Glutamatergic neuron (in vitro differentiated cells): ENCODE measurements around the gene SPI1. TPM values are rescaled to one million over a fixed set of nuclear protein-coding genes. Genes with fewer than 3 reads are reported as not detected.
"Not testable (repeated sequence)": the region's sequence is repeated elsewhere in the genome, so short reads cannot be mapped to it uniquely, and the experiment has no call there.

Source experiments
- DNase-seq: peaks from one replicate; pipeline ENCODE4 v3.0.0; 2022
- H3K27ac Mint-ChIP-seq: one replicate; pipeline ENCODE4 v1.8.0; 2020; ENCODE audit warnings: mild to moderate bottlenecking, mixed read lengths, inconsistent platforms; ENCODE audit not compliant: unreplicated experiment
- H3K27me3 Mint-ChIP-seq: one replicate; pipeline ENCODE4 v1.8.0; 2020; ENCODE audit warnings: mild to moderate bottlenecking, moderate library complexity, mixed read lengths, inconsistent platforms; ENCODE audit not compliant: unreplicated experiment
- H3K36me3 Mint-ChIP-seq: one replicate; pipeline ENCODE4 v1.8.0; 2020; ENCODE audit warnings: mild to moderate bottlenecking, mixed read lengths, inconsistent platforms; ENCODE audit not compliant: unreplicated experiment
- H3K4me1 Mint-ChIP-seq: one replicate; pipeline ENCODE4 v1.8.0; 2020; ENCODE audit warnings: mild to moderate bottlenecking, low read depth, mixed read lengths, inconsistent platforms; ENCODE audit not compliant: unreplicated experiment
- H3K4me3 Mint-ChIP-seq: one replicate; pipeline ENCODE4 v1.8.0; 2020; ENCODE audit warnings: mild to moderate bottlenecking, mixed read lengths, inconsistent platforms; ENCODE audit not compliant: unreplicated experiment
- H3K9me3 Mint-ChIP-seq: one replicate; pipeline ENCODE4 v1.8.0; 2020; ENCODE audit warnings: mild to moderate bottlenecking, moderate library complexity, mixed read lengths, inconsistent platforms; ENCODE audit not compliant: unreplicated experiment
- CTCF ChIP-seq: fragments of 200-600 bp; sonication (generic); IDR thresholded peaks from one replicate; pipeline ENCODE4 v1.5.0; 2021; ENCODE audit not compliant: partially characterized antibody, unreplicated experiment
- total RNA-seq: library from RNA; stranded (reverse); fragmentation: NEBNext Ultra II Directional; extraction: Animal tissue kit (Norgen Biotek cat#: 25700); gene quantifications from one replicate; pipeline ENCODE4 v1.2.1, GENCODE V29; 2021; ENCODE audit not compliant: unreplicated experiment

Gene SPI1
- total RNA-seq, 1 donor from 2014 or later = not detected

DNA sequence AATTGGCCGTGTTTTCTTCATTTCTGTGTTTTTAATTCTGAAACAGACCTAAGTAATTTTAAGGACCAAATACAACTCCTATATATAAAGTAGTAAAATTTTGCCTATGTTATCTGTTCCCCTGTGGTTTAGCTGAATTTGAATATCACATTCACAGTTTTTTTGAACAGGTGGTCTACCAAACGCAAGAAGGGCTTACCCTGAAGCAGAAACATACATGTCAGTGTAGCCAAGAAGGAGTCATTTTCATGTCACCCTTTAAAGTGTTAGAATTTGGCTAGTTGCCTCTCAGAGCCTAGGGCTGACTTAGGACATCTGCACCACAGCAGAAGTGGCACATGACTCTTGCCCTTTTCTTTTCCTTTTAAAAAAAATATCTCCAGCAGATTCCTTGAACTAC, 60.2 kb downstream of the SPI1 start:
- no peaks in the 10 kb centered on the region for H3K4me1 Mint-ChIP-seq
- H3K27ac Mint-ChIP-seq = no peak overlapping the region
- H3K36me3 Mint-ChIP-seq = peaks cover 8% of the 10 kb centered on the region
- H3K4me3 Mint-ChIP-seq = no peak overlapping the region
- no peaks in the 10 kb centered on the region for H3K27me3 Mint-ChIP-seq
- H3K9me3 Mint-ChIP-seq = peaks cover 1% of the 10 kb centered on the region
- no peak for TF ChIP-seq CTCF
- no peak for DNase-seq

- no peak overlapping the region for H3K27ac Mint-ChIP-seq
- no peak for DNase-seq
- no peak overlapping the region for H3K4me3 Mint-ChIP-seq
- H3K9me3 Mint-ChIP-seq = peaks cover 1% of the 10 kb centered on the region
- no peaks in the 10 kb centered on the region for H3K4me1 Mint-ChIP-seq
- H3K27me3 Mint-ChIP-seq = no peaks in the 10 kb centered on the region
- peaks cover 8% of the 10 kb centered on the region for H3K36me3 Mint-ChIP-seq
- no peak for TF ChIP-seq CTCF
Observed at GRCh38 chr11:47317064-47317828, 61.1 kb downstream of the SPI1 start.

DNA sequence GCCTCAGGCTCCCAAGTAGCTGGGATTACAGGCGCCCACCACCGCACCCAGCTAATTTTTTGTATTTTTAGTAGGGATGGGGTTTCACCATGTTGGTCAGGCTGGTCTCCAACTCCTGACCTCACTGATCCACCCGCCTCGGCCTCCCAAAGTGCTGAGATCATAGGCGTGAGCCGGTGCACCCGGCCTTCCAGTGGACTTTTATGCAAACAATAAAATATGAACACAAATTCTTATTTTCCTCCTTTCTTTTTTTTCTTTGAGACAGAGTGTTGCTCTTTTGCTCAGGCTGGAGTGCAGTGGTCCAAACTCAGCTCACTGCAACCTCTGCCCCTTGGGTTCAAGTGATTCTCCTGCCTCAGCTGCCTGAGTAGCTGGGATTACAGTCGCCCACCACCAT, 61.8 kb downstream of the SPI1 start:
- not testable (repeated sequence) for H3K27me3 Mint-ChIP-seq, DNase-seq, H3K36me3 Mint-ChIP-seq, H3K27ac Mint-ChIP-seq, H3K4me1 Mint-ChIP-seq, H3K9me3 Mint-ChIP-seq, H3K4me3 Mint-ChIP-seq

DNA sequence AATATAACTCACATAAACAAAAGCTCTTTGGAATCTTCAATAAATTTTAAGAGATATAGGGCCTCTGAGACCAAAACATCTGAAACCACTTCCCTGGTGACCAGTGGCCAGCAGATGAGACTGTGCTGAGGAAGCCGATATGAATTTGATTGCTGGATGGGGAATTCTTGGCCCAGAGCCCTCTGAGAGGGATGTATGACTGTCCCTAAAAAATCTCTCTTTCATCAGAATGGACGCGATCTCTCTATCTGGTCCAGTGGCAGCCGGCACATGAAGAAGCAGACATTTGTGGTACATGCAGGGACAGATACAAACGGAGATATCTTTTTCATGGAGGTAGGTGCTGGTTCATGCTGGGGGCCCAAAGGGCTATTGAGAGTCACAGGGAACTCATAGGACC, 63.4 kb downstream of the SPI1 start:
- no peaks in the 10 kb centered on the region for H3K4me1 Mint-ChIP-seq
- H3K36me3 Mint-ChIP-seq = no peaks in the 10 kb centered on the region
- no peak overlapping the region for H3K4me3 Mint-ChIP-seq
- no peak for DNase-seq
- no peak for TF ChIP-seq CTCF
- H3K9me3 Mint-ChIP-seq = no peaks in the 10 kb centered on the region
- no peaks in the 10 kb centered on the region for H3K27me3 Mint-ChIP-seq
- H3K27ac Mint-ChIP-seq = no peak overlapping the region

- H3K9me3 Mint-ChIP-seq = peaks cover 8% of the 10 kb centered on the region
- peaks cover 3% of the 10 kb centered on the region for H3K27me3 Mint-ChIP-seq
- peaks cover 20% of the 10 kb centered on the region for H3K4me1 Mint-ChIP-seq
- H3K36me3 Mint-ChIP-seq = peaks cover 11% of the 10 kb centered on the region
- no peak for TF ChIP-seq CTCF
- no peak overlapping the region for H3K27ac Mint-ChIP-seq
- DNase-seq = no peak
- H3K4me3 Mint-ChIP-seq = no peak overlapping the region
Observed at GRCh38 chr11:47308050-47308823, 70.1 kb downstream of the SPI1 start.
